ENCODE data around the gene ASB13. TPM values are rescaled to one million over a fixed set of nuclear protein-coding genes. Genes with fewer than 3 reads are reported as not detected.

Gene ASB13
- total and polyA plus RNA-seq, 2 donors from 2014 or later = 47.7 to 95.1 TPM

GRCh38 chr10:5620966-5621365 lies 45.4 kb downstream of the ASB13 start:
- Histone ChIP-seq H3K27me3 (ENCODE audit: control insufficient read depth, insufficient read depth, low read length) (no peaks in the 10 kb centered on the region), H3K9ac (ENCODE audit: low read length in 3 of 3) (no peak overlapping the region), H3K9me3 (ENCODE audit: control insufficient read depth in 2 of 3, insufficient read depth in 1 of 3, low read length in 3 of 3) (no peaks in the 10 kb centered on the region), H3K4me1 (ENCODE audit: control insufficient read depth in 2 of 3, insufficient read depth in 2 of 3, low read depth in 1 of 3, low read length in 3 of 3) (peaks cover 0 to 5% (median 2%) of the 10 kb centered on the region in 3 donors), H3K27ac (ENCODE audit: low read depth in 2 of 2, low read length in 2 of 2) (no peak overlapping the region), H3K36me3 (ENCODE audit: control insufficient read depth in 2 of 3, insufficient read depth in 3 of 3, low read length in 3 of 3) (no peaks in the 10 kb centered on the region), H3K4me3 (ENCODE audit: low read length in 3 of 3) (no peak overlapping the region)
- intact Hi-C loops (cut with DNase I) = loop anchor here (5.0 kb wide), 1 partner anchor 179 kb away; no protein-coding TSS in a partner anchor
- no peak for TF ChIP-seq CTCF (IDR thresholded peaks at IDR 0.05; ENCODE audit: borderline replicate concordance, extremely low read depth, insufficient read depth)
- FAIRE-seq (no peak), DNase-seq (peak in 1 of 5 donors; percentile 66)

- H3K27ac ChIP-seq (ENCODE audit: low read depth in 2 of 2, low read length in 2 of 2) = no peak overlapping the region
- H3K27me3 ChIP-seq (ENCODE audit: control insufficient read depth, insufficient read depth, low read length) = no peaks in the 10 kb centered on the region
- no peak for TF ChIP-seq CTCF (IDR thresholded peaks at IDR 0.05; ENCODE audit: borderline replicate concordance, extremely low read depth, insufficient read depth)
- intact Hi-C loops (cut with DNase I) = loop anchor here (5.0 kb wide), 1 partner anchor 178 kb away; no protein-coding TSS in a partner anchor
- no peak overlapping the region for H3K4me3 ChIP-seq (ENCODE audit: low read length in 3 of 3)
- peaks cover 0 to 5% (median 2%) of the 10 kb centered on the region in 3 donors for H3K4me1 ChIP-seq (ENCODE audit: control insufficient read depth in 2 of 3, insufficient read depth in 2 of 3, low read depth in 1 of 3, low read length in 3 of 3)
- no peak for FAIRE-seq
- H3K36me3 ChIP-seq (ENCODE audit: control insufficient read depth in 2 of 3, insufficient read depth in 3 of 3, low read length in 3 of 3) = no peaks in the 10 kb centered on the region
- H3K9me3 ChIP-seq (ENCODE audit: control insufficient read depth in 2 of 3, insufficient read depth in 1 of 3, low read length in 3 of 3) = no peaks in the 10 kb centered on the region
- H3K9ac ChIP-seq (ENCODE audit: low read length in 3 of 3) = no peak overlapping the region
- peak in 1 of 5 donors; percentile 51 for DNase-seq
Observed at GRCh38 chr10:5620223-5620721, 46.1 kb downstream of the ASB13 start.

GRCh38 chr10:5619362-5620211 lies 46.8 kb downstream of the ASB13 start:
- no peak overlapping the region for H3K4me3 ChIP-seq (ENCODE audit: low read length in 3 of 3)

More at GRCh38 chr10:5619362-5620211, 46.8 kb downstream of the ASB13 start:
- FAIRE-seq (no peak), DNase-seq (peak in 1 of 5 donors; percentile 50)
- Histone ChIP-seq H3K36me3 (ENCODE audit: control insufficient read depth in 2 of 3, insufficient read depth in 3 of 3, low read length in 3 of 3) (no peaks in the 10 kb centered on the region), H3K9me3 (ENCODE audit: control insufficient read depth in 2 of 3, insufficient read depth in 1 of 3, low read length in 3 of 3) (no peaks in the 10 kb centered on the region), H3K9ac (ENCODE audit: low read length in 3 of 3) (no peak overlapping the region), H3K4me1 (ENCODE audit: control insufficient read depth in 2 of 3, insufficient read depth in 2 of 3, low read depth in 1 of 3, low read length in 3 of 3) (peaks cover 0 to 5% (median 2%) of the 10 kb centered on the region in 3 donors), H3K27ac (ENCODE audit: low read depth in 2 of 2, low read length in 2 of 2) (no peak overlapping the region), H3K27me3 (ENCODE audit: control insufficient read depth, insufficient read depth, low read length) (no peaks in the 10 kb centered on the region)
- intact Hi-C loops (cut with DNase I) = loop anchor here (5.0 kb wide), 1 partner anchor 177 kb away; no protein-coding TSS in a partner anchor
- no peak for TF ChIP-seq CTCF (IDR thresholded peaks at IDR 0.05; ENCODE audit: borderline replicate concordance, extremely low read depth, insufficient read depth)

All from kidney (tissue), 14 donors.